Uterus (tissue), 4 donors: ENCODE data around the gene KLHL17. TPM values are rescaled to one million over a fixed set of nuclear protein-coding genes. Genes with fewer than 3 reads are reported as not detected.

Experiments
- DNase-seq, 2 donors: peaks; one replicate each; pipeline ENCODE4 v3.0.0-alpha.2; 2019 to 2020
- H3K27ac ChIP-seq, 2 donors: fragments of 200-600 bp; sonication (generic); 1 replicate in 1 of 2; 2 replicates in 1 of 2; pipeline ENCODE4 v1.5.1; 2016 to 2018
- H3K27me3 ChIP-seq, 2 donors: fragments of 200-600 bp; sonication (generic); one replicate each; pipeline ENCODE4 v1.5.1; 2018 to 2019; ENCODE audit warnings: control low read depth in 1 of 2
- H3K36me3 ChIP-seq, 2 donors: fragments of 200-600 bp; sonication (generic); one replicate each; pipeline ENCODE4 v1.5.1; 2019; ENCODE audit warnings: control low read depth in 1 of 2
- H3K4me1 ChIP-seq, 2 donors: fragments of 200-600 bp; sonication (generic); one replicate each; pipeline ENCODE4 v1.5.1; 2018 to 2019; ENCODE audit warnings: control low read depth in 1 of 2
- H3K4me3 ChIP-seq, 2 donors: fragments of 200-600 bp; sonication (generic); 1 replicate in 1 of 2; 2 replicates in 1 of 2; pipeline ENCODE4 v1.5.1; 2018 to 2019; ENCODE audit warnings: mild to moderate bottlenecking in 1 of 2
- H3K9me3 ChIP-seq, 2 donors: fragments of 200-600 bp; sonication (generic); one replicate each; pipeline ENCODE4 v1.5.1; 2019; ENCODE audit warnings: control low read depth in 1 of 2
- CTCF ChIP-seq, 4 experiments: fragments of 200-600 bp in 2 of 4; fragments of 450-650 bp in 2 of 4; sonication (generic) in 2 of 4; IDR thresholded peaks; one replicate each; pipeline ENCODE4 v1.5.1; 2016 to 2019; ENCODE audit warnings: antibody characterized with exemption in 4 of 4, mild to moderate bottlenecking in 2 of 4, moderate library complexity in 1 of 4
- POLR2A ChIP-seq, 2 donors: fragments of 450-650 bp; IDR thresholded peaks; one replicate each; pipeline ENCODE4 v1.6.1; 2016; ENCODE audit warnings: antibody characterized with exemption in 2 of 2, mild to moderate bottlenecking in 1 of 2, moderate library complexity in 1 of 2
- intact Hi-C: fragments of 100-400 bp; cut with DNase I; formaldehyde crosslinking; loops from one replicate; pipeline ENCODE4 v1.15.1; 2023; ENCODE audit warnings: low total_unique reads
- total RNA-seq, 4 donors: library from RNA; depleted of rRNA in 3 of 4; stranded (reverse); fragments of >200 nt in 3 of 4; gene quantifications; one replicate each; pipeline versions ENCODE4 v1.1.0 to v1.2.4, GENCODE V29; 2014 to 2023
- donor health status: DM: yes; HTN: yes; CAD: no.

The KLHL17 gene
- total RNA-seq, 4 donors from 2014 or later = 1.8 to 15.3 (median 9.6) TPM

GRCh38 chr1:913491-914130 lies 46.8 kb upstream of the KLHL17 start:
- intact Hi-C loops = no loop called here

GRCh38 chr1:914131-914890 lies 46.1 kb upstream of the KLHL17 start:
- Histone ChIP-seq H3K9me3 (no peaks in the 10 kb centered on the region), H3K4me3 (no peak overlapping the region), H3K36me3 (no peaks in the 10 kb centered on the region), H3K4me1 (peaks cover 0 to 30% of the 10 kb centered on the region in 2 donors), H3K27me3 (no peaks in the 10 kb centered on the region), H3K27ac (no peak overlapping the region)
- peak; percentile 11 to 14 for DNase-seq
- intact Hi-C loops = no loop called here
- TF ChIP-seq POLR2A (IDR thresholded peaks at IDR 0.05) = no peak
- no peak for TF ChIP-seq CTCF (IDR thresholded peaks at IDR 0.05)

More at GRCh38 chr1:913491-914130, 46.8 kb upstream of the KLHL17 start:
- H3K27ac ChIP-seq = no peak overlapping the region
- no peaks in the 10 kb centered on the region for H3K9me3 ChIP-seq
- H3K36me3 ChIP-seq = no peaks in the 10 kb centered on the region
- H3K4me3 ChIP-seq = no peak overlapping the region
- peaks cover 0 to 30% of the 10 kb centered on the region in 2 donors for H3K4me1 ChIP-seq
- H3K27me3 ChIP-seq = no peaks in the 10 kb centered on the region
- DNase-seq = peak; percentile 12 to 15
- no peak for TF ChIP-seq POLR2A (IDR thresholded peaks at IDR 0.05)

- no peak overlapping the region for H3K27ac ChIP-seq
- intact Hi-C loops = no loop called here
- H3K4me3 ChIP-seq = no peak overlapping the region
- H3K4me1 ChIP-seq = peaks cover 0 to 27% of the 10 kb centered on the region in 2 donors
- H3K36me3 ChIP-seq = no peaks in the 10 kb centered on the region
- H3K27me3 ChIP-seq = no peaks in the 10 kb centered on the region
- no peaks in the 10 kb centered on the region for H3K9me3 ChIP-seq
- DNase-seq = no peak
- TF ChIP-seq POLR2A (IDR thresholded peaks at IDR 0.05) = no peak
These were observed 45.5 kb upstream of the KLHL17 start for GRCh38 chr1:914891-915280.

GRCh38 chr1:915295-916172 lies 44.9 kb upstream of the KLHL17 start:
- intact Hi-C loops = no loop called here
- TF ChIP-seq POLR2A (IDR thresholded peaks at IDR 0.05) (no peak), CTCF (IDR thresholded peaks at IDR 0.05) (no peak)
- Histone ChIP-seq H3K27me3 (no peaks in the 10 kb centered on the region), H3K27ac (no peak overlapping the region), H3K4me3 (no peak overlapping the region), H3K4me1 (peaks cover 0 to 25% of the 10 kb centered on the region in 2 donors), H3K36me3 (no peaks in the 10 kb centered on the region), H3K9me3 (no peaks in the 10 kb centered on the region)
- DNase-seq = peak; percentile 9 to 14

- intact Hi-C loops = no loop called here
These were observed 44.0 kb upstream of the KLHL17 start for GRCh38 chr1:916173-917075.

More at GRCh38 chr1:916173-917075, 44.0 kb upstream of the KLHL17 start:
- H3K4me3 ChIP-seq = no peak overlapping the region
- H3K27ac ChIP-seq = no peak overlapping the region
- no peaks in the 10 kb centered on the region for H3K36me3 ChIP-seq
- no peaks in the 10 kb centered on the region for H3K27me3 ChIP-seq
- DNase-seq = peak; percentile 65 to 73
- H3K9me3 ChIP-seq = no peaks in the 10 kb centered on the region
- no peak for TF ChIP-seq CTCF (IDR thresholded peaks at IDR 0.05)
- H3K4me1 ChIP-seq = peaks cover 6 to 34% of the 10 kb centered on the region in 2 donors
